NCI-H2029 treated with DMSO at 0.1 percent for 48 hours (cell line): ENCODE measurements around the gene MTIF2.
"Not testable (repeated sequence)": the region's sequence is repeated elsewhere in the genome, so short reads cannot be mapped to it uniquely, and the experiment has no call there.

Source experiments
- DNase-seq: peaks from one replicate; lab custom pipeline; 2025; lab: John Stamatoyannopoulos, UW

Gene MTIF2

GRCh38 chr2:55196526-55196925 is 72.5 kb downstream of the MTIF2 start:
- DNase-seq = no peak

- not testable (repeated sequence) for DNase-seq
Observed at GRCh38 chr2:55191888-55192287, 77.1 kb downstream of the MTIF2 start.

GRCh38 chr2:55186837-55187236 is 82.2 kb downstream of the MTIF2 start:
- not testable (repeated sequence) for DNase-seq
